ENCODE results near the gene SLC51A. TPM values are rescaled to one million over a fixed set of nuclear protein-coding genes. Genes with fewer than 3 reads are reported as not detected.

Gene SLC51A
- total and polyA plus RNA-seq, 2 of the 8 experiments (the other 6 are each of a cell fraction or from before 2014, with no cell fraction given): 6.3 to 9.8 TPM

DNA sequence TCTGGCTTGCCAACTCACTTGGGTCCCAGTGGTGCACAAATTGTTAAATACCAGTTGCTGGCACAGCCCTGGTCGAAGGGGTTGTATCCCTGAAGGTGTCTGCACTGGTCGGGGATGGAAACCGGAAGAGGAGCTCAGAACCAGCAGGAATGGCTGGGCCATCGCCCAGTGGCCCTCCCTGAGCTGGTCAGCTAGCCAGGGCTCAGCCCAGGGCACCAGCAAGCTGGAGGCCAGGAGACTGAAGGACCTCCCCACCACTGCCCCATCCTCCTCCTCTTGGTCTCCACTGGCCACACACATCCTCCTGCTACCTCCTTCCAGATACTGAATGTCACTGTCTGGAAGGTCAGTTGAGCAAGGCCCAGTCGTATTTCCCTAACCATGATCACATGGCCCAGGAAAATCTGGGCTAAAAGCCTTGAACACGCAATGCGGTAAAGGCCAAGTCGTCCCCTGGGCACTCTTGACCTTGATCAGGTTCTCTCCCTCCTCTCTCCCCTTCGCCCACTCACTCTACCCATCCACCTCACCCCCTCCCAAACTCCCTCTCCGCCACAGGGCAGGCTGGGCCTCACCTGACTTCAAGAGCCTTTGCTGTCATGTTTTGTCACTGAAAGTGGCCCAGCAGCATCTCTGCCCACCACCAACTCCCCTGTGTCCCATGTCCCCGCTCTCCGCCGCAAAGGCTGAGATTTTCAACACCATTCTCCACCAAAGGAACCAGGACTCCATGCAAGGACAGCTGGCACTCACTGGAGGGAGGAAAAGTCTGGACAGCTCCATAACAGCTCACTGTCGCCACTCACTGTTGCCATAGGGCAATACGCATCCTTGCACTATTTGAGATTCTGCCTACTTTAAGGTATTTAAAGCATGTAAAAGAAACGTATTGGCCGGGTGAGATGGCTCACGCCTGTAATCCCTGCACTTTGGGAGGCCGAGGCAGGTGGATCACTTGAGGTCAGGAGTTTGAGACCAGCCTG is 17.3 kb upstream of the SLC51A start:
- WGBS, 2 experiments (ENCODE audit: extremely low coverage in 1 of 2, insufficient coverage in 1 of 2, insufficient read length in 1 of 2, insufficient replicate concordance in 2 of 2, low coverage in 1 of 2, low lambda C conversion rate in 2 of 2, missing lambda C conversion rate in 1 of 2): 90% methylated on average over 18 of the region's 19 CpGs; no CpG with 5 or more reads in 1 of the 2 experiments
- Histone ChIP-seq H2BK20ac (ENCODE audit: low read length) (no peak overlapping the region), H2BK5ac (ENCODE audit: low read depth, low read length) (0 out of 2 replicates have a peak overlapping the region, but pooled peaks have one; percentile 0), H3K79me1 (ENCODE audit: low read depth, low read length) (no peaks in the 10 kb centered on the region), H4K8ac (ENCODE audit: extremely low read depth, insufficient read depth, low read length) (peak overlapping the region; percentile 20; the same call in 1 of the 2 replicates), H3K23ac (ENCODE audit: insufficient read length) (no peak overlapping the region), H3K27ac (ENCODE audit: low read depth, low read length) (no peak overlapping the region), H2BK15ac (ENCODE audit: low read length) (no peak overlapping the region), H2AFZ (ENCODE audit: low read length) (no peak overlapping the region), H4K91ac (replicated peaks; ENCODE audit: insufficient read length, low read length) (peak overlapping the region; percentile 5), H3K79me2 (ENCODE audit: control insufficient read depth in 1 of 2, insufficient read depth in 2 of 2, low read length in 2 of 2) (no peaks in the 10 kb centered on the region), H3K4me2 (ENCODE audit: insufficient read depth in 1 of 2, low read depth in 2 of 2, low read length in 2 of 2) (no peak overlapping the region), H3K4me3 (ENCODE audit: extremely low read depth in 1 of 4, insufficient read depth in 2 of 4, low read depth in 3 of 4, low read length in 4 of 4) (no peak overlapping the region), H3K9me3 (ENCODE audit: insufficient read depth in 2 of 2, low read depth in 1 of 2, low read length in 1 of 2) (no peaks in the 10 kb centered on the region), H2BK120ac (replicated peaks; ENCODE audit: low read depth, low read length) (no peak overlapping the region), H3K4ac (replicated peaks; ENCODE audit: insufficient read length, low read depth, low read length) (no peak overlapping the region), H2BK12ac (ENCODE audit: low read depth, low read length) (no peak overlapping the region), H3K36me3 (ENCODE audit: control insufficient read depth in 2 of 4, insufficient read depth in 4 of 4, low read length in 3 of 4) (no peaks in the 10 kb centered on the region), H3K18ac (ENCODE audit: extremely low read depth, low read length) (no peak overlapping the region), H3K4me1 (replicated peaks in 1 of 4; ENCODE audit: control insufficient read depth in 3 of 4, insufficient read depth in 4 of 4, low read length in 3 of 4) (no peaks in the 10 kb centered on the region), H3K9ac (replicated peaks in 1 of 4; ENCODE audit: extremely low read depth in 1 of 4, low read depth in 3 of 4, low read length in 3 of 4) (no peak overlapping the region), H3K56ac (replicated peaks; ENCODE audit: insufficient read length, low read depth, low read length) (no peak overlapping the region), H3K14ac (ENCODE audit: insufficient read length) (no peak overlapping the region), H3K27me3 (replicated peaks in 1 of 4; ENCODE audit: control insufficient read depth in 3 of 4, extremely low read depth in 1 of 4, insufficient read depth in 3 of 4, low read length in 3 of 4) (no peaks in the 10 kb centered on the region), H4K20me1 (replicated peaks in 1 of 2; ENCODE audit: control insufficient read depth in 1 of 2, insufficient read depth in 2 of 2, low read length in 2 of 2) (no peaks in the 10 kb centered on the region), H4K5ac (ENCODE audit: insufficient read length, low read depth, low read length) (no peak overlapping the region), H3K23me2 (ENCODE audit: low read depth, low read length) (no peaks in the 10 kb centered on the region), H2AK5ac (ENCODE audit: low read depth, low read length) (no peak overlapping the region)
- no peak for FAIRE-seq
- POLR2A ChIA-PET (ENCODE audit: partially characterized antibody): interaction anchor here (0.6 to 1.2 kb wide), 3 partner anchors 54 to 126 kb away, joined by 3 read pairs; no protein-coding TSS in a partner anchor
- CTCF ChIA-PET (ENCODE audit: partially characterized antibody): interaction anchor here (0.8 to 11.5 kb wide), 17 partner anchors 9 to 178 kb away, joined by 3 to 299 read pairs (median 8); no protein-coding TSS in a partner anchor
- no peak for DNase-seq (ENCODE audit: low read depth in 1 of 2, low spot score in 2 of 2)
- TF ChIP-seq, protein P1, sequence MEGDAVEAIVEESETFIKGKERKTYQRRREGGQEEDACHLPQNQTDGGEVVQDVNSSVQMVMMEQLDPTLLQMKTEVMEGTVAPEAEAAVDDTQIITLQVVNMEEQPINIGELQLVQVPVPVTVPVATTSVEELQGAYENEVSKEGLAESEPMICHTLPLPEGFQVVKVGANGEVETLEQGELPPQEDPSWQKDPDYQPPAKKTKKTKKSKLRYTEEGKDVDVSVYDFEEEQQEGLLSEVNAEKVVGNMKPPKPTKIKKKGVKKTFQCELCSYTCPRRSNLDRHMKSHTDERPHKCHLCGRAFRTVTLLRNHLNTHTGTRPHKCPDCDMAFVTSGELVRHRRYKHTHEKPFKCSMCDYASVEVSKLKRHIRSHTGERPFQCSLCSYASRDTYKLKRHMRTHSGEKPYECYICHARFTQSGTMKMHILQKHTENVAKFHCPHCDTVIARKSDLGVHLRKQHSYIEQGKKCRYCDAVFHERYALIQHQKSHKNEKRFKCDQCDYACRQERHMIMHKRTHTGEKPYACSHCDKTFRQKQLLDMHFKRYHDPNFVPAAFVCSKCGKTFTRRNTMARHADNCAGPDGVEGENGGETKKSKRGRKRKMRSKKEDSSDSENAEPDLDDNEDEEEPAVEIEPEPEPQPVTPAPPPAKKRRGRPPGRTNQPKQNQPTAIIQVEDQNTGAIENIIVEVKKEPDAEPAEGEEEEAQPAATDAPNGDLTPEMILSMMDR (IDR thresholded peaks at IDR 0.05; ENCODE audit: control extremely low read depth in 1 of 3, insufficient read depth in 1 of 3, low read depth in 1 of 3, low read length in 3 of 3): peak in 2 of 3 experiments; percentile 59 to 61; a peak in 3 of 4 replicates
